Measurements from ENCODE around the gene SLC39A5. TPM values are rescaled to one million over a fixed set of nuclear protein-coding genes. Genes with fewer than 3 reads are reported as not detected.
"Not testable (repeated sequence)": the region's sequence is repeated elsewhere in the genome, so short reads cannot be mapped to it uniquely, and the experiment has no call there.

The SLC39A5 gene
- total and polyA plus RNA-seq, 2 donors (not counting 1 experiment from before 2014, with no cell fraction given), result 0.69 to 0.97 TPM

DNA sequence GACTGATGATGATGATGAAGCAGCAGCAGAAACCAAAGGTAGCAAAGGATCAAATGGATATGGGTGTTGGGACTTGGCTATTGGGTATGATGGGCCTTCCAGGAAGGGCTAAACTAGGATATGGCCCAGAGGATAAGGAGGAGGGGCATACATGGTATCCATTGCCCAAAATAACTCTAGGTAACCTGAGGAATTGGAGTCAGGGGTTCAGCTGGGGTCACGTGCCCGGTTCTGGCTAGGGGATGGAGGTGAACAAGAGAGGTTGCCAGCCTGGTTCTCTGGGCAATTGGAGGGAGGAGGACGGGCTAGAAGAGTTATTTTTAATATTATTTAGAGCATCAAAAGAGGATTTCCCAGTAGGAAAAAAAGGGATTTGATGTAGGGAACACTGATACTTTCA, 31.1 kb downstream of the SLC39A5 start:
- Mint-ChIP-seq H3K27ac (no peak overlapping the region), H3K4me3 (no peak overlapping the region), H3K27me3 (no peaks in the 10 kb centered on the region), H3K4me1 (peaks cover 20% of the 10 kb centered on the region), H3K9me3 (ENCODE audit: insufficient read depth) (no peaks in the 10 kb centered on the region)
- Histone ChIP-seq H3K36me3 (replicated peaks in 1 of 2; ENCODE audit: control extremely low read depth in 1 of 2, control insufficient read depth in 1 of 2, extremely low read depth in 1 of 2, insufficient read depth in 2 of 2, low read length in 1 of 2) (peaks cover 0 to 10% of the 10 kb centered on the region in 2 experiments), H4K20me1 (ENCODE audit: control insufficient read depth, insufficient read depth, low read length, poor library complexity, severe bottlenecking) (peaks cover 21% of the 10 kb centered on the region), H3K27ac (ENCODE audit: low read length in 2 of 2) (no peak overlapping the region), H3K79me2 (ENCODE audit: control insufficient read depth, insufficient read depth, low read length) (peaks cover 30% of the 10 kb centered on the region), H3K9ac (ENCODE audit: low read length) (no peak overlapping the region), H3K27me3 (replicated peaks in 1 of 4; ENCODE audit: control extremely low read depth in 1 of 4, control insufficient read depth in 3 of 4, insufficient read depth in 4 of 4, low read length in 3 of 4) (no peaks in the 10 kb centered on the region), H3K4me3 (ENCODE audit: control extremely low read depth in 1 of 5, extremely low read depth in 1 of 5, insufficient read depth in 1 of 5, low read depth in 2 of 5, low read length in 4 of 5) (no peak overlapping the region), H2AFZ (ENCODE audit: insufficient read depth, low read depth, low read length, poor library complexity, severe bottlenecking) (no peak overlapping the region), H3K9me3 (ENCODE audit: control extremely low read depth in 1 of 3, control insufficient read depth in 2 of 3, insufficient read depth in 1 of 3, low read length in 2 of 3) (no peaks in the 10 kb centered on the region), H3K4me2 (replicated peaks; ENCODE audit: low read depth, low read length, poor library complexity, severe bottlenecking) (no peak overlapping the region), H3K4me1 (ENCODE audit: control insufficient read depth in 2 of 2, insufficient read depth in 2 of 2, low read length in 2 of 2) (peaks cover 16 to 21% of the 10 kb centered on the region in 2 donors)
- ATAC-seq (ENCODE audit: low read depth), result no peak
- TF ChIP-seq, protein P1, sequence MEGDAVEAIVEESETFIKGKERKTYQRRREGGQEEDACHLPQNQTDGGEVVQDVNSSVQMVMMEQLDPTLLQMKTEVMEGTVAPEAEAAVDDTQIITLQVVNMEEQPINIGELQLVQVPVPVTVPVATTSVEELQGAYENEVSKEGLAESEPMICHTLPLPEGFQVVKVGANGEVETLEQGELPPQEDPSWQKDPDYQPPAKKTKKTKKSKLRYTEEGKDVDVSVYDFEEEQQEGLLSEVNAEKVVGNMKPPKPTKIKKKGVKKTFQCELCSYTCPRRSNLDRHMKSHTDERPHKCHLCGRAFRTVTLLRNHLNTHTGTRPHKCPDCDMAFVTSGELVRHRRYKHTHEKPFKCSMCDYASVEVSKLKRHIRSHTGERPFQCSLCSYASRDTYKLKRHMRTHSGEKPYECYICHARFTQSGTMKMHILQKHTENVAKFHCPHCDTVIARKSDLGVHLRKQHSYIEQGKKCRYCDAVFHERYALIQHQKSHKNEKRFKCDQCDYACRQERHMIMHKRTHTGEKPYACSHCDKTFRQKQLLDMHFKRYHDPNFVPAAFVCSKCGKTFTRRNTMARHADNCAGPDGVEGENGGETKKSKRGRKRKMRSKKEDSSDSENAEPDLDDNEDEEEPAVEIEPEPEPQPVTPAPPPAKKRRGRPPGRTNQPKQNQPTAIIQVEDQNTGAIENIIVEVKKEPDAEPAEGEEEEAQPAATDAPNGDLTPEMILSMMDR (IDR thresholded peaks at IDR 0.05), result no peak
- no peak for TF ChIP-seq EZH2 (IDR thresholded peaks at IDR 0.05; ENCODE audit: borderline replicate concordance, insufficient read depth, low read depth, low read length, poor library complexity, severe bottlenecking)
- ChIA-PET CTCF (interaction anchor here (0.8 to 5.8 kb wide), 3 partner anchors 28 to 67 kb away, joined by 3 to 40 read pairs (median 3); no protein-coding TSS in a partner anchor), POLR2A (no interaction called here)
- intact Hi-C loops (cut with micrococcal nuclease), result no loop called here
- no peak for DNase-seq
- WGBS (ENCODE audit: insufficient coverage), result 90% methylated on average over 3 of the region's 3 CpGs

DNA sequence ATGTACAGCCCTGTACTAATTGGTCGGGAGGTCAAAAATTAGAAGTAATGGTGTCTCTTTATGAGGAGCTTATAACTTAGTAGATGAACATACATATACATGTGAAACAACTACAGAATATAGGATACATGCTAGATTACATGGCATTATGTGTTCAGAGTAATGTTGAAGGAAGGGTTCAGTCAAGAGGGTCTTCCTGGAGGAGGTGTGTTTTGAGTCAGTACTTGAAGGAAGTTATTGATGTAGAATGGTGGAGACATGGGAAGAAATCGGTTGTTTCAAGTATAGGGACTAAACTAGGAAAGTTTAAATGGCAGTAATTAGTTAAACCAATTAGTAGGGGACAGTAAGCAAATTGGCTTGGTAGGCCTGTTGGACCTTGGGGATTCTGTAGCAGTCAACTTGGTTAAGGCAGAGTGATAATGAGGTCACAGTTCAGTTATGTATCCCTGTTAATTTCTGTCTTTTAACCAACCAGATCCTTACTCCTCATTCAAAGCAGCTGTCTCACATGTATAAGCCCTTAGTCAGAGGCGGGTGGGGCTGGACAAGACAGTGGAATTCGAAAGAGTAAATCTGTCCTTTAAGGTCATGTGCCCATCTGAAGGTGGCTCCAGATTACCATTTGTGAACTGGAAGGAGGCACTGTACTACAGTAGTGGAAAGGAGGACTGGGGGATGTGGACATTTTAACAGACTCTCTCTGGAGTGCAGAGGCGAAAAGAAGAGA, 31.8 kb downstream of the SLC39A5 start:
- ATAC-seq (ENCODE audit: low read depth) (no peak), DNase-seq (no peak)
- Histone ChIP-seq H3K27me3 (replicated peaks in 1 of 4; ENCODE audit: control extremely low read depth in 1 of 4, control insufficient read depth in 3 of 4, insufficient read depth in 4 of 4, low read length in 3 of 4) (no peaks in the 10 kb centered on the region), H3K9me3 (ENCODE audit: control extremely low read depth in 1 of 3, control insufficient read depth in 2 of 3, insufficient read depth in 1 of 3, low read length in 2 of 3) (no peaks in the 10 kb centered on the region), H3K9ac (ENCODE audit: low read length) (no peak overlapping the region), H3K4me1 (ENCODE audit: control insufficient read depth in 2 of 2, insufficient read depth in 2 of 2, low read length in 2 of 2) (peaks cover 17 to 24% of the 10 kb centered on the region in 2 donors), H3K4me3 (ENCODE audit: control extremely low read depth in 1 of 5, extremely low read depth in 1 of 5, insufficient read depth in 1 of 5, low read depth in 2 of 5, low read length in 4 of 5) (no peak overlapping the region), H2AFZ (ENCODE audit: insufficient read depth, low read depth, low read length, poor library complexity, severe bottlenecking) (no peak overlapping the region), H3K36me3 (replicated peaks in 1 of 2; ENCODE audit: control extremely low read depth in 1 of 2, control insufficient read depth in 1 of 2, extremely low read depth in 1 of 2, insufficient read depth in 2 of 2, low read length in 1 of 2) (peaks cover 0 to 4% of the 10 kb centered on the region in 2 experiments), H3K4me2 (replicated peaks; ENCODE audit: low read depth, low read length, poor library complexity, severe bottlenecking) (no peak overlapping the region), H3K79me2 (ENCODE audit: control insufficient read depth, insufficient read depth, low read length) (peaks cover 22% of the 10 kb centered on the region), H3K27ac (ENCODE audit: low read length in 2 of 2) (no peak overlapping the region), H4K20me1 (ENCODE audit: control insufficient read depth, insufficient read depth, low read length, poor library complexity, severe bottlenecking) (peaks cover 13% of the 10 kb centered on the region)
- peaks cover 21% of the 10 kb centered on the region for H3K4me1 Mint-ChIP-seq
- POLR2A ChIA-PET, result no interaction called here
- CTCF ChIA-PET, result interaction anchor here (0.9 to 5.8 kb wide), 2 partner anchors 28 to 55 kb away, joined by 3 to 40 read pairs; no protein-coding TSS in a partner anchor
- no peaks in the 10 kb centered on the region for H3K9me3 Mint-ChIP-seq (ENCODE audit: insufficient read depth)
- 93% methylated on average over 4 of the region's 5 CpGs for WGBS (ENCODE audit: insufficient coverage)
- H3K4me3 Mint-ChIP-seq, result no peak overlapping the region
- intact Hi-C loops (cut with micrococcal nuclease), result no loop called here
- H3K27ac Mint-ChIP-seq, result no peak overlapping the region
- TF ChIP-seq, protein P1 (IDR thresholded peaks at IDR 0.05), result no peak
- no peak for TF ChIP-seq EZH2 (IDR thresholded peaks at IDR 0.05; ENCODE audit: borderline replicate concordance, insufficient read depth, low read depth, low read length, poor library complexity, severe bottlenecking)
- H3K27me3 Mint-ChIP-seq, result no peaks in the 10 kb centered on the region

DNA sequence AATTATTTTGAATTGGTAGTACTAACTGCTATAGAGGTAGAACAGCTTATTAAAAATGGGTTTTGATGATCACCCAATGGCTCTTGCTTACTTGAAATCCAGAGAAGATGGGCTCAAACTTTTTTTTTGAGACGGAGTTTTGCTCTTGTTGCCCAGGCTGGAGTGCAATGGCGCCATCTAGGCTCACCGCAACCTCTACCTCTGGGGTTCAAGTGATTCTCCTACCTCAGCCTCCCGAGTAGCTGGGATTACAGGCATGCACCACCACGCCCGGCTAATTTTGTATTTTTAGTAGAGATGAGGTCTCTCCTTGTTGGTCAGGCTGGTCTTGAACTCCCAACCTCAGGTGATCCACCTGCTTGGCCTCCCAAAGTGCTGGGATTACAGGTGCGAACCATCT, 33.1 kb downstream of the SLC39A5 start:
- H3K27me3 ChIP-seq (replicated peaks in 1 of 4; ENCODE audit: control extremely low read depth in 1 of 4, control insufficient read depth in 3 of 4, insufficient read depth in 4 of 4, low read length in 3 of 4); H3K27ac Mint-ChIP-seq; ATAC-seq (ENCODE audit: low read depth); H2AFZ ChIP-seq (ENCODE audit: insufficient read depth, low read depth, low read length, poor library complexity, severe bottlenecking); H3K79me2 ChIP-seq (ENCODE audit: control insufficient read depth, insufficient read depth, low read length); H3K27me3 Mint-ChIP-seq; H3K9me3 ChIP-seq (ENCODE audit: control extremely low read depth in 1 of 3, control insufficient read depth in 2 of 3, insufficient read depth in 1 of 3, low read length in 2 of 3); H4K20me1 ChIP-seq (ENCODE audit: control insufficient read depth, insufficient read depth, low read length, poor library complexity, severe bottlenecking); intact Hi-C loops (cut with micrococcal nuclease); H3K9ac ChIP-seq (ENCODE audit: low read length); DNase-seq; H3K36me3 ChIP-seq (replicated peaks in 1 of 2; ENCODE audit: control extremely low read depth in 1 of 2, control insufficient read depth in 1 of 2, extremely low read depth in 1 of 2, insufficient read depth in 2 of 2, low read length in 1 of 2); H3K4me3 Mint-ChIP-seq; H3K4me3 ChIP-seq (ENCODE audit: control extremely low read depth in 1 of 5, extremely low read depth in 1 of 5, insufficient read depth in 1 of 5, low read depth in 2 of 5, low read length in 4 of 5); H3K27ac ChIP-seq (ENCODE audit: low read length in 2 of 2); H3K9me3 Mint-ChIP-seq (ENCODE audit: insufficient read depth); H3K4me2 ChIP-seq (replicated peaks; ENCODE audit: low read depth, low read length, poor library complexity, severe bottlenecking): not testable (repeated sequence)
- ChIA-PET POLR2A (interaction anchor here (0.7 kb wide), 1 partner anchor 1569 kb away, joined by 4 read pairs; no protein-coding TSS in a partner anchor), CTCF (interaction anchor here (0.8 to 0.9 kb wide), 2 partner anchors 35 to 74 kb away, joined by 3 to 4 read pairs; partner anchors contain the start of gene SMARCC2)
- peaks cover 26% of the 10 kb centered on the region for H3K4me1 Mint-ChIP-seq
- peaks cover 14 to 21% of the 10 kb centered on the region in 2 donors for H3K4me1 ChIP-seq (ENCODE audit: control insufficient read depth in 2 of 2, insufficient read depth in 2 of 2, low read length in 2 of 2)
- WGBS (ENCODE audit: insufficient coverage), result 97% methylated on average over 4 of the region's 7 CpGs
